WTC11 (cell line): ENCODE measurements around the gene KRT7. TPM values are rescaled to one million over a fixed set of nuclear protein-coding genes. Genes with fewer than 3 reads are reported as not detected.
"Not testable (repeated sequence)": the region's sequence is repeated elsewhere in the genome, so short reads cannot be mapped to it uniquely, and the experiment has no call there.

Source experiments
- ATAC-seq: fragments of 200-7000 bp; cut with Tn5 transposase; 2 replicates; pipeline ENCODE4 v1.10.0; 2021; ENCODE audit warnings: mild to moderate bottlenecking, moderate library complexity
- CTCF ChIA-PET: fragments of 300-600 bp; sonication (Branson Sonifier 250); formaldehyde crosslinking; loops from one replicate; lab custom pipeline; 2021; ENCODE audit warnings: antibody characterized with exemption; lab: Charles Lee
- POLR2A ChIA-PET: fragments of 350-600 bp; sonication (Branson Sonifier 250); formaldehyde crosslinking; loops from one replicate; lab custom pipeline; 2021; ENCODE audit warnings: antibody characterized with exemption; lab: Charles Lee
- DNase-seq: peaks from one replicate; pipeline ENCODE4 v3.0.0; 2021; ENCODE audit warnings: low spot score
- H3K27ac Mint-ChIP-seq: 2 replicates; pipeline ENCODE4 v1.8.0; 2021; ENCODE audit warnings: mixed read lengths
- H3K27me3 Mint-ChIP-seq: 2 replicates; pipeline ENCODE4 v1.8.0; 2021; ENCODE audit warnings: low read depth, mild to moderate bottlenecking, moderate library complexity, mixed read lengths
- H3K36me3 Mint-ChIP-seq: 2 replicates; pipeline ENCODE4 v1.8.0; 2021; ENCODE audit warnings: mixed read lengths
- H3K4me1 Mint-ChIP-seq: 2 replicates; pipeline ENCODE4 v1.8.0; 2022; ENCODE audit warnings: mixed read lengths
- H3K4me3 Mint-ChIP-seq: 2 replicates; pipeline ENCODE4 v1.8.0; 2021; ENCODE audit warnings: mild to moderate bottlenecking, moderate library complexity, mixed read lengths
- H3K9me3 Mint-ChIP-seq: 2 replicates; pipeline ENCODE4 v1.8.0; 2021; ENCODE audit warnings: mixed read lengths
- CBFB ChIP-seq: sonication (generic); formaldehyde crosslinking; IDR thresholded peaks from 2 replicates; pipeline ENCODE4 v1.8.1; 2022; ENCODE audit warnings: mild to moderate bottlenecking, low read depth, missing genetic modification reagents
- GRHL2 ChIP-seq: fragments of 250-450 bp; sonication (Bioruptor Pico); IDR thresholded peaks from 2 replicates; pipeline ENCODE4 v1.8.0; 2022; ENCODE audit warnings: mild to moderate bottlenecking, moderate library complexity; ENCODE audit not compliant: insufficient replicate concordance, severe bottlenecking
- HMGA2 ChIP-seq: fragments of 250-450 bp; sonication (Bioruptor Pico); IDR thresholded peaks from 2 replicates; pipeline ENCODE4 v1.4.0; 2021; ENCODE audit warnings: mild to moderate bottlenecking, moderate library complexity
- IRF2 ChIP-seq: sonication (generic); formaldehyde crosslinking; IDR thresholded peaks from 2 replicates; pipeline ENCODE4 v1.8.0; 2022; ENCODE audit warnings: low read depth, missing genetic modification reagents, borderline replicate concordance
- NR2C2 ChIP-seq: sonication (generic); formaldehyde crosslinking; IDR thresholded peaks from 2 replicates; pipeline ENCODE4 v1.8.0; 2022; ENCODE audit warnings: mild to moderate bottlenecking, missing genetic modification reagents
- OVOL2 ChIP-seq: fragments of 250-450 bp; sonication (Bioruptor Pico); IDR thresholded peaks from 2 replicates; pipeline ENCODE4 v1.9.0; 2021; ENCODE audit warnings: mild to moderate bottlenecking, borderline replicate concordance
- SP1 ChIP-seq: sonication (generic); formaldehyde crosslinking; conservative IDR thresholded peaks from 2 replicates; pipeline ENCODE4 v1.8.1; 2022; ENCODE audit warnings: missing genetic modification reagents
- ZBTB21 ChIP-seq: sonication (generic); formaldehyde crosslinking; IDR thresholded peaks from 2 replicates; pipeline ENCODE4 v1.8.1; 2023; ENCODE audit warnings: mild to moderate bottlenecking, missing genetic modification reagents, borderline replicate concordance
- ZNF121 ChIP-seq: sonication (generic); formaldehyde crosslinking; IDR thresholded peaks from 2 replicates; pipeline ENCODE4 v1.8.0; 2023; ENCODE audit warnings: missing genetic modification reagents
- total RNA-seq: library from RNA; stranded (reverse); gene quantifications from 3 replicates; pipeline ENCODE4 v1.2.3, GENCODE V29; 2021
- TF ChIP-seq, protein P1 (sequence below): sonication (generic); formaldehyde crosslinking; IDR thresholded peaks from 2 replicates; pipeline ENCODE4 v1.8.0; 2022; ENCODE audit warnings: mild to moderate bottlenecking, missing genetic modification reagents
- TF ChIP-seq, protein P2 (sequence below): sonication (generic); formaldehyde crosslinking; IDR thresholded peaks from 2 replicates; pipeline ENCODE4 v1.8.1; 2022; ENCODE audit warnings: low read depth, mild to moderate bottlenecking, moderate library complexity, missing genetic modification reagents, borderline replicate concordance
- TF ChIP-seq, protein P3 (sequence below): sonication (generic); formaldehyde crosslinking; IDR thresholded peaks from 2 replicates; pipeline ENCODE4 v1.8.1; 2022; ENCODE audit warnings: low read depth, missing genetic modification reagents, borderline replicate concordance
- TF ChIP-seq, protein P4 (sequence below): sonication (generic); formaldehyde crosslinking; IDR thresholded peaks from 2 replicates; pipeline ENCODE4 v1.8.0; 2023; ENCODE audit warnings: missing genetic modification reagents, mild to moderate bottlenecking, borderline replicate concordance
- TF ChIP-seq, protein P5 (sequence below): sonication (generic); formaldehyde crosslinking; IDR thresholded peaks from 2 replicates; pipeline ENCODE4 v1.8.1; 2022; ENCODE audit warnings: missing genetic modification reagents, borderline replicate concordance

Gene KRT7
- total RNA-seq, 1 experiment from 2014 or later, result 10.6 TPM

DNA sequence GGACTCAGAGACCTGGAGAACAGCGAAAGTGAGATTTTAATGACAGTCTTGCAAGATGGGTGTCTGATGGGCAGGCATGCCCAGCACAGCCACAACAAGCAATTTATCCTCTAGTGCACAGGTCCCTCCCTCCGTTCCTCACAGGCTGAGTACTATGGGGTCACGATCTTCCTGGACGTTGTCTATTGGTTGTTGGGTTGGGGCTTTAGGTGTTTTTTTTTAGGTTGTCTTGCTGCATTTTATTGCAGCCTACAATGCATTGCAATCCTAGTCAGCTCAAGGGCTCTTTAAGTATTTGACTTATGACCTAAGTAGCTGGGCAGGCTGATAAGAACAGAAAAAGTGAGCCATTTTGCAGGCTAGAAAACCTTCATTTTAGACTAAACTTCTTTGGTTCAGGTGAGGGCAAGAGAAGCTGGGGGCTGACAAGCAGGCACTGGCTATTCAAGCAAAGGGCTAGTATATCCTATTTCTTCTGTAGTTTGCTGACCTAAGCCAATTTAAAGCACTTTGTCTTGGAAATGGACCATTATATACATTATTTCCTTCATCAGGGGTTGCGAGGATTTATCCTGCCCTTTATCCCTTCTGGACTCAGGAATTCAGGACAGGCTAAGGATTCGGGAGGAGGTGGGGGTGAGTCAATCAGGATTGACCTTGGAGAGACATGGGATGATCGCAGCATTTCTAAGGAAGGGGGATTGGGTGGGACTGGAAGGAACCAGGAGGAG is 6.0 kb downstream of the KRT7 start (continued):
- TF ChIP-seq NR2C2 (CRISPR knock-in tag), result no peak
- TF ChIP-seq, protein P1, sequence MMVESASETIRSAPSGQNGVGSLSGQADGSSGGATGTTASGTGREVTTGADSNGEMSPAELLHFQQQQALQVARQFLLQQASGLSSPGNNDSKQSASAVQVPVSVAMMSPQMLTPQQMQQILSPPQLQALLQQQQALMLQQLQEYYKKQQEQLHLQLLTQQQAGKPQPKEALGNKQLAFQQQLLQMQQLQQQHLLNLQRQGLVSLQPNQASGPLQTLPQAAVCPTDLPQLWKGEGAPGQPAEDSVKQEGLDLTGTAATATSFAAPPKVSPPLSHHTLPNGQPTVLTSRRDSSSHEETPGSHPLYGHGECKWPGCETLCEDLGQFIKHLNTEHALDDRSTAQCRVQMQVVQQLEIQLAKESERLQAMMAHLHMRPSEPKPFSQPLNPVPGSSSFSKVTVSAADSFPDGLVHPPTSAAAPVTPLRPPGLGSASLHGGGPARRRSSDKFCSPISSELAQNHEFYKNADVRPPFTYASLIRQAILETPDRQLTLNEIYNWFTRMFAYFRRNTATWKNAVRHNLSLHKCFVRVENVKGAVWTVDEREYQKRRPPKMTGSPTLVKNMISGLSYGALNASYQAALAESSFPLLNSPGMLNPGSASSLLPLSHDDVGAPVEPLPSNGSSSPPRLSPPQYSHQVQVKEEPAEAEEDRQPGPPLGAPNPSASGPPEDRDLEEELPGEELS (CRISPR knock-in tag), result no peak
- no peak for TF ChIP-seq HMGA2 (CRISPR knock-in tag)
- TF ChIP-seq, protein P2, sequence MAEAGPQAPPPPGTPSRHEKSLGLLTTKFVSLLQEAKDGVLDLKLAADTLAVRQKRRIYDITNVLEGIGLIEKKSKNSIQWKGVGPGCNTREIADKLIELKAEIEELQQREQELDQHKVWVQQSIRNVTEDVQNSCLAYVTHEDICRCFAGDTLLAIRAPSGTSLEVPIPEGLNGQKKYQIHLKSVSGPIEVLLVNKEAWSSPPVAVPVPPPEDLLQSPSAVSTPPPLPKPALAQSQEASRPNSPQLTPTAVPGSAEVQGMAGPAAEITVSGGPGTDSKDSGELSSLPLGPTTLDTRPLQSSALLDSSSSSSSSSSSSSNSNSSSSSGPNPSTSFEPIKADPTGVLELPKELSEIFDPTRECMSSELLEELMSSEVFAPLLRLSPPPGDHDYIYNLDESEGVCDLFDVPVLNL (CRISPR knock-in tag), result no peak
- no peak for TF ChIP-seq CBFB (CRISPR knock-in tag)

DNA sequence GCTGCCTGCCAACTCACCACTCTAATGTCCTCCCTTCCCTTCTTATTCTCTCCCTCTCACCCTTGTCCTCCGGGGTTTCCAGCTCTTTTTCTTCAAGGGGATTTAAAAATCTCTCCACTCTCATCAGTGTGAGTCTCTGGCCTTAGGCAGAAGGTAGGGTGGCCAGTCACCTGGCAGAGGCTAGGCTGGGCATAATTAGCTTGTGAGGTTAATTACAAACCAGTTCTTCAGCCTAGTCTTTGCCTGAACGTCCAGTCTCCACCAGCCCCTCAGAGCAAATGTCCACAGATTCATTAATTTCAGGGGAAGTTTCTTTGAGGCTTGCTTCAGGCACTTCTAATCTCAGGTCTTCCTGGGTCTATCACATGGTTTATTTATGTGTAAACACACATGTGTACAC is 6.7 kb downstream of the KRT7 start:
- TF ChIP-seq ZBTB21 (CRISPR knock-in tag), result no peak
- TF ChIP-seq IRF2 (CRISPR knock-in tag), result no peak
- TF ChIP-seq, protein P3, sequence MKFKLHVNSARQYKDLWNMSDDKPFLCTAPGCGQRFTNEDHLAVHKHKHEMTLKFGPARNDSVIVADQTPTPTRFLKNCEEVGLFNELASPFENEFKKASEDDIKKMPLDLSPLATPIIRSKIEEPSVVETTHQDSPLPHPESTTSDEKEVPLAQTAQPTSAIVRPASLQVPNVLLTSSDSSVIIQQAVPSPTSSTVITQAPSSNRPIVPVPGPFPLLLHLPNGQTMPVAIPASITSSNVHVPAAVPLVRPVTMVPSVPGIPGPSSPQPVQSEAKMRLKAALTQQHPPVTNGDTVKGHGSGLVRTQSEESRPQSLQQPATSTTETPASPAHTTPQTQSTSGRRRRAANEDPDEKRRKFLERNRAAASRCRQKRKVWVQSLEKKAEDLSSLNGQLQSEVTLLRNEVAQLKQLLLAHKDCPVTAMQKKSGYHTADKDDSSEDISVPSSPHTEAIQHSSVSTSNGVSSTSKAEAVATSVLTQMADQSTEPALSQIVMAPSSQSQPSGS (CRISPR knock-in tag), result no peak
- TF ChIP-seq OVOL2 (CRISPR knock-in tag), result no peak
- TF ChIP-seq, protein P4, sequence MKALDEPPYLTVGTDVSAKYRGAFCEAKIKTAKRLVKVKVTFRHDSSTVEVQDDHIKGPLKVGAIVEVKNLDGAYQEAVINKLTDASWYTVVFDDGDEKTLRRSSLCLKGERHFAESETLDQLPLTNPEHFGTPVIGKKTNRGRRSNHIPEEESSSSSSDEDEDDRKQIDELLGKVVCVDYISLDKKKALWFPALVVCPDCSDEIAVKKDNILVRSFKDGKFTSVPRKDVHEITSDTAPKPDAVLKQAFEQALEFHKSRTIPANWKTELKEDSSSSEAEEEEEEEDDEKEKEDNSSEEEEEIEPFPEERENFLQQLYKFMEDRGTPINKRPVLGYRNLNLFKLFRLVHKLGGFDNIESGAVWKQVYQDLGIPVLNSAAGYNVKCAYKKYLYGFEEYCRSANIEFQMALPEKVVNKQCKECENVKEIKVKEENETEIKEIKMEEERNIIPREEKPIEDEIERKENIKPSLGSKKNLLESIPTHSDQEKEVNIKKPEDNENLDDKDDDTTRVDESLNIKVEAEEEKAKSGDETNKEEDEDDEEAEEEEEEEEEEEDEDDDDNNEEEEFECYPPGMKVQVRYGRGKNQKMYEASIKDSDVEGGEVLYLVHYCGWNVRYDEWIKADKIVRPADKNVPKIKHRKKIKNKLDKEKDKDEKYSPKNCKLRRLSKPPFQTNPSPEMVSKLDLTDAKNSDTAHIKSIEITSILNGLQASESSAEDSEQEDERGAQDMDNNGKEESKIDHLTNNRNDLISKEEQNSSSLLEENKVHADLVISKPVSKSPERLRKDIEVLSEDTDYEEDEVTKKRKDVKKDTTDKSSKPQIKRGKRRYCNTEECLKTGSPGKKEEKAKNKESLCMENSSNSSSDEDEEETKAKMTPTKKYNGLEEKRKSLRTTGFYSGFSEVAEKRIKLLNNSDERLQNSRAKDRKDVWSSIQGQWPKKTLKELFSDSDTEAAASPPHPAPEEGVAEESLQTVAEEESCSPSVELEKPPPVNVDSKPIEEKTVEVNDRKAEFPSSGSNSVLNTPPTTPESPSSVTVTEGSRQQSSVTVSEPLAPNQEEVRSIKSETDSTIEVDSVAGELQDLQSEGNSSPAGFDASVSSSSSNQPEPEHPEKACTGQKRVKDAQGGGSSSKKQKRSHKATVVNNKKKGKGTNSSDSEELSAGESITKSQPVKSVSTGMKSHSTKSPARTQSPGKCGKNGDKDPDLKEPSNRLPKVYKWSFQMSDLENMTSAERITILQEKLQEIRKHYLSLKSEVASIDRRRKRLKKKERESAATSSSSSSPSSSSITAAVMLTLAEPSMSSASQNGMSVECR (CRISPR knock-in tag), result no peak
- TF ChIP-seq ZNF121, result no peak
- TF ChIP-seq, protein P5, sequence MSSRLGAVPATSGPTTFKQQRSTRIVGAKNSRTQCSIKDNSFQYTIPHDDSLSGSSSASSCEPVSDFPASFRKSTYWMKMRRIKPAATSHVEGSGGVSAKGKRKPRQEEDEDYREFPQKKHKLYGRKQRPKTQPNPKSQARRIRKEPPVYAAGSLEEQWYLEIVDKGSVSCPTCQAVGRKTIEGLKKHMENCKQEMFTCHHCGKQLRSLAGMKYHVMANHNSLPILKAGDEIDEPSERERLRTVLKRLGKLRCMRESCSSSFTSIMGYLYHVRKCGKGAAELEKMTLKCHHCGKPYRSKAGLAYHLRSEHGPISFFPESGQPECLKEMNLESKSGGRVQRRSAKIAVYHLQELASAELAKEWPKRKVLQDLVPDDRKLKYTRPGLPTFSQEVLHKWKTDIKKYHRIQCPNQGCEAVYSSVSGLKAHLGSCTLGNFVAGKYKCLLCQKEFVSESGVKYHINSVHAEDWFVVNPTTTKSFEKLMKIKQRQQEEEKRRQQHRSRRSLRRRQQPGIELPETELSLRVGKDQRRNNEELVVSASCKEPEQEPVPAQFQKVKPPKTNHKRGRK (CRISPR knock-in tag), result no peak
- TF ChIP-seq GRHL2, result no peak
- TF ChIP-seq SP1 (CRISPR knock-in tag), result no peak
- Mint-ChIP-seq H3K4me3 (no peak overlapping the region), H3K9me3 (no peaks in the 10 kb centered on the region), H3K4me1 (peaks cover 37% of the 10 kb centered on the region), H3K27me3 (peaks cover 9% of the 10 kb centered on the region), H3K36me3 (no peaks in the 10 kb centered on the region), H3K27ac (no peak overlapping the region)
- CTCF ChIA-PET, result interaction anchor here (0.6 to 6.3 kb wide), 5 partner anchors 18 to 64 kb away, joined by 3 to 48 read pairs (median 3); no protein-coding TSS in a partner anchor
- DNase-seq, result no peak
- no peak for ATAC-seq
- POLR2A ChIA-PET, result no interaction called here

DNA sequence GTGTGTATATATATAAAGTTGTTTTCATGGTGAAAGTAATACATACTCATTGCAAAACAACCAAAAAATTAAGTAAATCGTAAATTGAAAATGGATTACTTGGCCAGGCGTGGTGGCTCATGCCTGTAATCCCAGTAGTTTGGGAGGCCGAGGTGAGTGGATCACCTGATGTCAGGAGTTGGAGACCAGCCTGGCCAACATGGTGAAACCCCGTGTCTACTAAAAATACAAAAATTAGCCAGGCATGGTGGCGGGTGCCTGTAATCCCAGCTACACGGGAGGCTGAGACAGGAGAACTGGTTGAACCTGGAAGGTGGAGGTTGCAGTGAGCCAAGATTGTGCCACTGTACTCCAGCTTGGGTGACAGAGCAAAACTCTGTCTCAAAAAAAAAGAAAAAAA is 7.2 kb downstream of the KRT7 start:
- H3K27me3 Mint-ChIP-seq, DNase-seq, POLR2A ChIA-PET, H3K36me3 Mint-ChIP-seq, ATAC-seq, H3K4me3 Mint-ChIP-seq, H3K9me3 Mint-ChIP-seq, H3K27ac Mint-ChIP-seq: not testable (repeated sequence)
- peaks cover 37% of the 10 kb centered on the region for H3K4me1 Mint-ChIP-seq
- CTCF ChIA-PET, result interaction anchor here (0.9 to 6.3 kb wide), 5 partner anchors 8 to 65 kb away, joined by 3 to 48 read pairs (median 3); no protein-coding TSS in a partner anchor
